SK-N-SH (cell line): ENCODE results near the gene ZNF785. TPM values are rescaled to one million over a fixed set of nuclear protein-coding genes. Genes with fewer than 3 reads are reported as not detected.

Source experiments
- CTCF ChIA-PET: fragments of 300-600, 350-600 bp; formaldehyde crosslinking; extraction: SDS; loops from one replicate; lab custom pipeline; 2021; lab: Yijun Ruan, JAX
- POLR2A ChIA-PET: fragments of 350-600 bp; sonication (Branson Sonifier 250); formaldehyde crosslinking; extraction: SDS; loops from one replicate; lab custom pipeline; 2020; ENCODE audit warnings: antibody characterized with exemption, inconsistent platforms; lab: Yijun Ruan, JAX
- DNase-seq: peaks from one replicate; pipeline ENCODE4 v3.0.0; 2012
- H2AFZ ChIP-seq: fragments of 200-600 bp; sonication (generic); 2 replicates; pipeline ENCODE4 v1.8.1; 2016; ENCODE audit warnings: antibody characterized with exemption, mild to moderate bottlenecking, low read depth
- H3F3A ChIP-seq: fragments of 200-600 bp; sonication (generic); replicated peaks from 2 replicates; pipeline ENCODE3; 2016; ENCODE audit warnings: antibody characterized with exemption, mild to moderate bottlenecking; ENCODE audit not compliant: insufficient read depth
- H3K27ac ChIP-seq, 2 experiments: fragments of 200-500 bp in 1 of 2; fragments of 200-600 bp in 1 of 2; sonication (Bioruptor generic) in 1 of 2; sonication (generic), shearing (Covaris generic) in 1 of 2; 2 replicates each; pipeline versions ENCODE4 v1.5.1 to v1.6.1; 2014 to 2016; ENCODE audit warnings: low read depth in 2 of 2, inconsistent platforms in 1 of 2, low read length in 1 of 2, mild to moderate bottlenecking in 1 of 2, mixed read lengths in 1 of 2
- H3K27me3 ChIP-seq: fragments of 200-600 bp; sonication (generic), shearing (Covaris generic); 2 replicates; pipeline ENCODE4 v1.6.1; 2016; ENCODE audit warnings: mixed run types; ENCODE audit not compliant: insufficient read depth
- H3K36me3 ChIP-seq, 2 experiments: fragments of 200-500 bp in 1 of 2; fragments of 200-600 bp in 1 of 2; sonication (Bioruptor generic) in 1 of 2; sonication (generic) in 1 of 2; replicated peaks in 1 of 2; 2 replicates each; pipeline versions ENCODE3 to v1.5.1; 2014 to 2016; ENCODE audit warnings: low read length in 1 of 2, mild to moderate bottlenecking in 1 of 2; ENCODE audit not compliant: insufficient read depth in 2 of 2, control insufficient read depth in 1 of 2
- H3K4me1 ChIP-seq, 2 experiments: fragments of 200-500 bp in 1 of 2; fragments of 200-600 bp in 1 of 2; sonication (Bioruptor generic) in 1 of 2; sonication (generic), shearing (Covaris generic) in 1 of 2; 2 replicates each; pipeline versions ENCODE4 v1.5.1 to v1.6.1; 2014 to 2016; ENCODE audit warnings: low read depth in 1 of 2, low read length in 1 of 2, mixed run types in 1 of 2; ENCODE audit not compliant: insufficient read depth in 2 of 2, control insufficient read depth in 1 of 2
- H3K4me2 ChIP-seq: fragments of 200-600 bp; sonication (generic), shearing (Covaris generic); 2 replicates; pipeline ENCODE4 v1.6.1; 2017; ENCODE audit warnings: mixed run types
- H3K4me3 ChIP-seq, 2 experiments: fragments of 200-500 bp in 1 of 2; fragments of 200-600 bp in 1 of 2; sonication (Bioruptor generic) in 1 of 2; sonication (generic), shearing (Covaris generic) in 1 of 2; 2 replicates each; pipeline versions ENCODE4 v1.5.1 to v1.8.1; 2014 to 2016; ENCODE audit warnings: low read depth in 2 of 2, inconsistent platforms in 1 of 2, low read length in 1 of 2, mild to moderate bottlenecking in 1 of 2, mixed read lengths in 1 of 2, moderate library complexity in 1 of 2
- H3K79me2 ChIP-seq: fragments of 200-600 bp; sonication (generic); 2 replicates; pipeline ENCODE4 v1.8.1; 2017; ENCODE audit warnings: mild to moderate bottlenecking; ENCODE audit not compliant: insufficient read depth
- H3K9ac ChIP-seq: fragments of 200-600 bp; sonication (generic); 2 replicates; pipeline ENCODE4 v1.6.1; 2017; ENCODE audit warnings: mixed run types
- H3K9me2 ChIP-seq: fragments of 200-600 bp; sonication (generic); 2 replicates; pipeline ENCODE4 v1.6.1; 2017; ENCODE audit warnings: mixed run types
- H3K9me3 ChIP-seq: fragments of 200-600 bp; sonication (generic); 2 replicates; pipeline ENCODE4 v1.6.1; 2017; ENCODE audit warnings: mixed run types, mild to moderate bottlenecking, moderate library complexity
- H4K20me1 ChIP-seq: fragments of 200-600 bp; sonication (generic); 2 replicates; pipeline ENCODE4 v1.6.1; 2017; ENCODE audit warnings: mild to moderate bottlenecking, mixed run types; ENCODE audit not compliant: insufficient read depth
- CHD2 ChIP-seq: fragments of 150-350 bp; IDR thresholded peaks from 2 replicates; pipeline ENCODE4 v1.6.1; 2018; ENCODE audit warnings: low read length; ENCODE audit not compliant: partially characterized antibody
- ELF1 ChIP-seq: IDR thresholded peaks from 2 replicates; pipeline ENCODE4 v1.4.0; 2012
- EP300 ChIP-seq, 2 experiments: IDR thresholded peaks; 2 replicates each; pipeline versions ENCODE4 v1.4.0 to v1.6.1; 2012; ENCODE audit warnings: borderline replicate concordance in 1 of 2, low read depth in 1 of 2, low read length in 1 of 2
- EZH2phosphoT487 ChIP-seq: fragments of 200-600 bp; sonication (generic); IDR thresholded peaks from 2 replicates; pipeline ENCODE4 v1.6.1; 2017; ENCODE audit warnings: low read depth, mixed run types, mild to moderate bottlenecking, antibody characterized with exemption, moderate library complexity, borderline replicate concordance
- FOSL2 ChIP-seq: IDR thresholded peaks from 2 replicates; pipeline ENCODE4 v1.4.0; 2012; ENCODE audit warnings: low read depth, mild to moderate bottlenecking, moderate library complexity, borderline replicate concordance
- GABPA ChIP-seq: IDR thresholded peaks from 2 replicates; pipeline ENCODE4 v1.4.0; 2012; ENCODE audit warnings: low read depth, mild to moderate bottlenecking
- JUND ChIP-seq: IDR thresholded peaks from 2 replicates; pipeline ENCODE4 v1.4.0; 2012
- MAX ChIP-seq: IDR thresholded peaks from 2 replicates; pipeline ENCODE4 v1.4.0; 2012; ENCODE audit warnings: low read depth
- NFIC ChIP-seq: IDR thresholded peaks from 2 replicates; pipeline ENCODE4 v1.4.0; 2012; ENCODE audit warnings: borderline replicate concordance
- NRF1 ChIP-seq: IDR thresholded peaks from 2 replicates; pipeline ENCODE4 v1.6.1; 2012; ENCODE audit warnings: low read depth, mild to moderate bottlenecking, low read length
- PBX3 ChIP-seq: IDR thresholded peaks from 2 replicates; pipeline ENCODE4; 2012
- RAD21 ChIP-seq: IDR thresholded peaks from 2 replicates; pipeline ENCODE4 v1.6.1; 2012; ENCODE audit warnings: mild to moderate bottlenecking, low read length
- REST ChIP-seq: IDR thresholded peaks from 2 replicates; pipeline ENCODE4 v1.6.1; 2012; ENCODE audit warnings: mild to moderate bottlenecking, low read depth, low read length, moderate library complexity
- SMC3 ChIP-seq: IDR thresholded peaks from 2 replicates; pipeline ENCODE4 v1.6.1; 2012; ENCODE audit warnings: low read depth, low read length, improper control_type of control experiment
- YY1 ChIP-seq: IDR thresholded peaks from 2 replicates; pipeline ENCODE4 v1.4.0; 2012; ENCODE audit warnings: low read depth, mild to moderate bottlenecking
- ZBTB33 ChIP-seq: IDR thresholded peaks from 2 replicates; pipeline ENCODE4 v1.4.0; 2012; ENCODE audit warnings: low read depth, borderline replicate concordance
- WGBS: methylation state at CpG from one replicate; pipeline ENCODE4 v1.1.6; 2017; ENCODE audit warnings: low lambda C conversion rate; 5-methylcytosine and 5-hydroxymethylcytosine counted together
- polyA plus RNA-seq, 3 experiments: library from polyadenylated mRNA; depleted of rRNA; stranded (reverse); fragments of >200 nt; gene quantifications; 2 replicates each; pipeline ENCODE4 v1.2.3, GENCODE V29; 2012
- TF ChIP-seq, protein P1 (sequence below): fragments of 200-600 bp; sonication (generic); IDR thresholded peaks from 2 replicates; pipeline ENCODE4 v1.6.1; 2017; ENCODE audit warnings: antibody characterized with exemption, mild to moderate bottlenecking, moderate library complexity

ZNF785 gene
- polyA plus RNA-seq, 1 of the 3 experiments (the other 2 are of a cell fraction): 8.8 TPM

GRCh38 chr16:30567991-30568638 is 17.4 kb downstream of the ZNF785 start:
- H3K4me1 ChIP-seq: peaks cover 5 to 12% of the 10 kb centered on the region in 2 experiments; a peak in 1 of 4 replicates
- H3K9ac ChIP-seq: no peak overlapping the region
- no peaks in the 10 kb centered on the region for H4K20me1 ChIP-seq
- no peaks in the 10 kb centered on the region; the same call in 1 of the 2 replicates for H3K79me2 ChIP-seq
- no peaks in the 10 kb centered on the region for H3K9me2 ChIP-seq
- H3K4me3 ChIP-seq: no peak overlapping the region
- TF ChIP-seq PBX3: peak; percentile 46
- no peak for TF ChIP-seq MAX
- TF ChIP-seq SMC3: no peak
- no peak for TF ChIP-seq ZBTB33
- no peak for TF ChIP-seq EP300 (IDR thresholded peaks at IDR 0.05; ENCODE audit: borderline replicate concordance in 1 of 2, low read depth in 1 of 2, low read length in 1 of 2)
- no peak for TF ChIP-seq YY1
- ChIA-PET CTCF (no interaction called here), POLR2A (interaction anchor here (1.1 to 1.2 kb wide), 2 partner anchors 10 kb away, joined by 4 read pairs; partner anchors contain the start of gene ZNF764)
- H3K36me3 ChIP-seq: no peaks in the 10 kb centered on the region
- H3K27me3 ChIP-seq: no peaks in the 10 kb centered on the region
- peaks cover 9% of the 10 kb centered on the region for H3F3A ChIP-seq
- H3K4me2 ChIP-seq: no peak overlapping the region
- no peak overlapping the region for H3K27ac ChIP-seq
- no peaks in the 10 kb centered on the region for H3K9me3 ChIP-seq
- 67% methylated on average over 6 of the region's 6 CpGs for WGBS
- no peak for DNase-seq
- no peak overlapping the region for H2AFZ ChIP-seq

- no peaks in the 10 kb centered on the region for H3K36me3 ChIP-seq
- H3K27me3 ChIP-seq: no peaks in the 10 kb centered on the region
- DNase-seq: no peak
- H3K9me3 ChIP-seq: no peaks in the 10 kb centered on the region
- no peak overlapping the region for H3K4me3 ChIP-seq
- no peak overlapping the region for H2AFZ ChIP-seq
- H3K4me2 ChIP-seq: no peak overlapping the region
- H3K9me2 ChIP-seq: no peaks in the 10 kb centered on the region
- H3K79me2 ChIP-seq: no peaks in the 10 kb centered on the region; the same call in 1 of the 2 replicates
- H4K20me1 ChIP-seq: no peaks in the 10 kb centered on the region
- H3K4me1 ChIP-seq: peaks cover 2 to 11% of the 10 kb centered on the region in 2 experiments; a peak in 1 of 4 replicates
- CTCF ChIA-PET: no interaction called here
- WGBS: 78% methylated on average over 14 of the region's 14 CpGs
- peaks cover 9% of the 10 kb centered on the region for H3F3A ChIP-seq
- TF ChIP-seq FOSL2 (no peak), ELF1 (no peak), GABPA (no peak), RAD21 (no peak), EZH2phosphoT487 (no peak), CHD2 (no peak), NRF1 (no peak), REST (no peak), NFIC (no peak), JUND (no peak)
- TF ChIP-seq, protein P1, sequence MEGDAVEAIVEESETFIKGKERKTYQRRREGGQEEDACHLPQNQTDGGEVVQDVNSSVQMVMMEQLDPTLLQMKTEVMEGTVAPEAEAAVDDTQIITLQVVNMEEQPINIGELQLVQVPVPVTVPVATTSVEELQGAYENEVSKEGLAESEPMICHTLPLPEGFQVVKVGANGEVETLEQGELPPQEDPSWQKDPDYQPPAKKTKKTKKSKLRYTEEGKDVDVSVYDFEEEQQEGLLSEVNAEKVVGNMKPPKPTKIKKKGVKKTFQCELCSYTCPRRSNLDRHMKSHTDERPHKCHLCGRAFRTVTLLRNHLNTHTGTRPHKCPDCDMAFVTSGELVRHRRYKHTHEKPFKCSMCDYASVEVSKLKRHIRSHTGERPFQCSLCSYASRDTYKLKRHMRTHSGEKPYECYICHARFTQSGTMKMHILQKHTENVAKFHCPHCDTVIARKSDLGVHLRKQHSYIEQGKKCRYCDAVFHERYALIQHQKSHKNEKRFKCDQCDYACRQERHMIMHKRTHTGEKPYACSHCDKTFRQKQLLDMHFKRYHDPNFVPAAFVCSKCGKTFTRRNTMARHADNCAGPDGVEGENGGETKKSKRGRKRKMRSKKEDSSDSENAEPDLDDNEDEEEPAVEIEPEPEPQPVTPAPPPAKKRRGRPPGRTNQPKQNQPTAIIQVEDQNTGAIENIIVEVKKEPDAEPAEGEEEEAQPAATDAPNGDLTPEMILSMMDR: no peak
- TF ChIP-seq, all 33 proteins: peak for 0
- Histone ChIP-seq H3K27ac (no peak overlapping the region), H3K9ac (no peak overlapping the region)
- POLR2A ChIA-PET: interaction anchor here (1.2 kb wide), 1 partner anchor 9 kb away, joined by 4 read pairs; the partner anchor contains the start of gene ZNF764
These were observed 18.1 kb downstream of the ZNF785 start for GRCh38 chr16:30567160-30567990.
